ENCODE measurements around the gene KIR3DL2.
"Not testable (repeated sequence)": the region's sequence is repeated elsewhere in the genome, so short reads cannot be mapped to it uniquely, and the experiment has no call there.

DNA sequence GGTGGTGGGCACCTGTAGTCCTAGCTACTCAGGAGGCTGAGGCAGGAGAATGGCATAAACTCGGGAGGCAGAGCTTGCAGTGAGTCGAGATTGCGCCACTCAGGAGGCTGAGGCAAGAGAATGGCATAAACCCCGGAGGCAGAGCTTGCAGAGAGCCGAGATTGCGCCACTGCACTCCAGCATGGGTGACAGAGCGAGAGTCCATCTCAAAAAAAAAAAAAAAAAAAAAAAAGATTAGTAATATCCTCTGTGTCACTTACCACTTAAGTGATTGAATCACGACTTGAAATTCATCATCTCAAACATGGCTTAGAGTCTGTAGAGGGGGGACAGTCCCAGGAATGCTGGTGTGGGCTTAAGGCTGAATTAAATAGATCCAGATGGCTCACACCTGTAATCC lies 50.9 kb downstream of the KIR3DL2 start:
- TF ChIP-seq CTCF (IDR thresholded peaks at IDR 0.05; ENCODE audit: low read length); EZH2 (IDR thresholded peaks at IDR 0.05; ENCODE audit: borderline replicate concordance, low read length): not testable (repeated sequence)

Data from OCI-LY1 (cell line).